Measurements from ENCODE around the gene EIF4G2.

Gene EIF4G2

GRCh38 chr11:10807493-10808234 lies 1.1 kb downstream of the EIF4G2 start:
- peaks cover 50% of the 10 kb centered on the region for H3K79me2 ChIP-seq (ENCODE audit: insufficient read depth, low read depth)
- no peaks in the 10 kb centered on the region for H3K27me3 ChIP-seq (ENCODE audit: insufficient read depth, low read depth)
- peaks cover 3% of the 10 kb centered on the region; the same call in 1 of the 2 replicates for H4K20me1 ChIP-seq (ENCODE audit: insufficient read depth)
- H3K4me2 ChIP-seq = peak overlapping the region; percentile 81
- peaks cover 44% of the 10 kb centered on the region for H3K36me3 ChIP-seq (ENCODE audit: insufficient read depth)
- H3K4me3 ChIP-seq (IDR thresholded peaks at IDR 0.05; ENCODE audit: insufficient read depth, low read depth, low read length) = peak overlapping the region; percentile 48
- H3K27ac ChIP-seq = peak overlapping the region; percentile 97
- TF ChIP-seq, protein P1, sequence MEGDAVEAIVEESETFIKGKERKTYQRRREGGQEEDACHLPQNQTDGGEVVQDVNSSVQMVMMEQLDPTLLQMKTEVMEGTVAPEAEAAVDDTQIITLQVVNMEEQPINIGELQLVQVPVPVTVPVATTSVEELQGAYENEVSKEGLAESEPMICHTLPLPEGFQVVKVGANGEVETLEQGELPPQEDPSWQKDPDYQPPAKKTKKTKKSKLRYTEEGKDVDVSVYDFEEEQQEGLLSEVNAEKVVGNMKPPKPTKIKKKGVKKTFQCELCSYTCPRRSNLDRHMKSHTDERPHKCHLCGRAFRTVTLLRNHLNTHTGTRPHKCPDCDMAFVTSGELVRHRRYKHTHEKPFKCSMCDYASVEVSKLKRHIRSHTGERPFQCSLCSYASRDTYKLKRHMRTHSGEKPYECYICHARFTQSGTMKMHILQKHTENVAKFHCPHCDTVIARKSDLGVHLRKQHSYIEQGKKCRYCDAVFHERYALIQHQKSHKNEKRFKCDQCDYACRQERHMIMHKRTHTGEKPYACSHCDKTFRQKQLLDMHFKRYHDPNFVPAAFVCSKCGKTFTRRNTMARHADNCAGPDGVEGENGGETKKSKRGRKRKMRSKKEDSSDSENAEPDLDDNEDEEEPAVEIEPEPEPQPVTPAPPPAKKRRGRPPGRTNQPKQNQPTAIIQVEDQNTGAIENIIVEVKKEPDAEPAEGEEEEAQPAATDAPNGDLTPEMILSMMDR (conservative IDR thresholded peaks at IDR 0.05; ENCODE audit: low read depth, low read length) = no peak
- peak overlapping the region; percentile 41; the same call in 1 of the 2 replicates for H2AFZ ChIP-seq (ENCODE audit: low read depth)
- H3K9ac ChIP-seq = peak overlapping the region; percentile 99
- peaks cover 32% of the 10 kb centered on the region for H3K4me1 ChIP-seq (ENCODE audit: low read depth, poor library complexity, severe bottlenecking)

DNA sequence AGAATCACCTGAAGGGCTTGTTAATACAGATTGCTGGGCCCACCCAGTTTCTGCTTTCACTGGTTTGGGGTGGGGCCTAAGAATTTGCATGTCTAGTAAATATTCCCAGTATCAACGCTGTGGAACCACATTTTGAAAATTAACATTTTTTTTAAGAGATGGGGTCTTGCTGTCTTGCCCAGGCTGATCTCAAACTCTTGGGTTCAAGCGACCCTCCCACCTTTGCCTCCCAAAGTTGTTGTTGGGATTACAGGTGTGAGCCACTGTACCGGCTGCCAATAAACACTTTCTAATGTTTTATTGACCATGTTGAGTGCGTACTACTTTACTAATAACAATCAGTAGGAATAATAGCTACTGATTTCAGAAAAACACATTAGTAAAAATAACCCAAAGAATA lies 2.5 kb downstream of the EIF4G2 start:
- Histone ChIP-seq H3K27me3 (ENCODE audit: insufficient read depth, low read depth) (no peaks in the 10 kb centered on the region), H2AFZ (ENCODE audit: low read depth) (no peak overlapping the region), H4K20me1 (ENCODE audit: insufficient read depth) (peaks cover 3% of the 10 kb centered on the region; the same call in 1 of the 2 replicates), H3K27ac (no peak overlapping the region), H3K9ac (no peak overlapping the region; the same call in 1 of the 2 replicates), H3K4me3 (IDR thresholded peaks at IDR 0.05; ENCODE audit: insufficient read depth, low read depth, low read length) (no peak overlapping the region), H3K36me3 (ENCODE audit: insufficient read depth) (peaks cover 54% of the 10 kb centered on the region), H3K79me2 (ENCODE audit: insufficient read depth, low read depth) (peaks cover 50% of the 10 kb centered on the region), H3K4me2 (peak overlapping the region; percentile 81), H3K4me1 (ENCODE audit: low read depth, poor library complexity, severe bottlenecking) (peaks cover 32% of the 10 kb centered on the region)
- TF ChIP-seq, protein P1 (conservative IDR thresholded peaks at IDR 0.05; ENCODE audit: low read depth, low read length) = no peak

DNA sequence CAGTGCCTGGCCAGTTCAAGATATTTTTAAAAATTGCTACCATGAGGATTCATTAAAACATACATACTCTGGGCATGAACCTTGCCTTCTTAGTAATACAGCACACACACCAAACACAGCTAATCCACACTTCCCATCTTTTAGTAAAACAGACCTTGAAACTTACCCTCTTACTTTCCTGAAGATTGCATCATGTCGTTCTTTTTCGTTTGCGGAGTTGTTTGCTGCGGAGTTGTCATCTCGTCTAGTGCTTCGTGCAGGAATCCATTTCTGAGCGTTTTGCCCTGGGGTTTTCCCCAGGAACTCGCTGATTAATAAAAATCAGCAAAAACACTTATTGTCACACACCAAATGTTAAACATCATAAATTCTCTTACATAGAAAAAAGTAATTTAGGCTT lies 3.0 kb downstream of the EIF4G2 start:
- Histone ChIP-seq H3K79me2 (ENCODE audit: insufficient read depth, low read depth) (peaks cover 50% of the 10 kb centered on the region), H3K4me2 (peak overlapping the region; percentile 81; the same call in 1 of the 2 replicates), H3K4me3 (IDR thresholded peaks at IDR 0.05; ENCODE audit: insufficient read depth, low read depth, low read length) (no peak overlapping the region), H4K20me1 (ENCODE audit: insufficient read depth) (peaks cover 3% of the 10 kb centered on the region; the same call in 1 of the 2 replicates), H3K4me1 (ENCODE audit: low read depth, poor library complexity, severe bottlenecking) (peaks cover 32% of the 10 kb centered on the region), H3K36me3 (ENCODE audit: insufficient read depth) (peaks cover 57% of the 10 kb centered on the region), H3K27me3 (ENCODE audit: insufficient read depth, low read depth) (no peaks in the 10 kb centered on the region), H3K27ac (no peak overlapping the region), H2AFZ (ENCODE audit: low read depth) (no peak overlapping the region), H3K9ac (no peak overlapping the region; the same call in 1 of the 2 replicates)
- TF ChIP-seq, protein P1 (conservative IDR thresholded peaks at IDR 0.05; ENCODE audit: low read depth, low read length) = no peak

DNA sequence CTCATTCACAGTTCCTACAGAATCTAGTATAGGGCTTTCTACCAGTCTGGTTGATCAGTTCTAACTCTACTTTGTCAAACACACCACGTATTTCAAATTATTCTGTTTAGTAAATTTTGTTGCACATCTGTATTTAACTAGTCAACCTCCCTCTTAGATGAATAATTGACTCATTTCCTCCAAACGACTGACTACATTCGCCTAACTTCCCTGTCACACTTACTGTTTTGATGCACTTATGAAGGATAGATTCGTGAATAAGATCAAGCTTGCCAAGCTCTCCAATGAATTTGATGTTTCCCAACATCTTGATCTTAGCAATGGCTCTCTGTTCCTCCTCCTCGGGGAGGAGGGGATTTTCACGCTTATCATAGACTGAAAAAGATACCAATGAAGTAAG lies 5.0 kb downstream of the EIF4G2 start:
- Histone ChIP-seq H3K4me1 (ENCODE audit: low read depth, poor library complexity, severe bottlenecking) (peaks cover 21% of the 10 kb centered on the region), H3K79me2 (ENCODE audit: insufficient read depth, low read depth) (peaks cover 50% of the 10 kb centered on the region), H3K9ac (no peak overlapping the region), H2AFZ (ENCODE audit: low read depth) (no peak overlapping the region), H3K27me3 (ENCODE audit: insufficient read depth, low read depth) (no peaks in the 10 kb centered on the region), H4K20me1 (ENCODE audit: insufficient read depth) (peaks cover 3% of the 10 kb centered on the region; the same call in 1 of the 2 replicates), H3K4me3 (IDR thresholded peaks at IDR 0.05; ENCODE audit: insufficient read depth, low read depth, low read length) (no peak overlapping the region), H3K27ac (no peak overlapping the region), H3K36me3 (ENCODE audit: insufficient read depth) (peaks cover 74% of the 10 kb centered on the region), H3K4me2 (no peak overlapping the region)
- TF ChIP-seq, protein P1 (conservative IDR thresholded peaks at IDR 0.05; ENCODE audit: low read depth, low read length) = no peak
